Left ventricle myocardium superior (tissue), 1 donor: Measurements from ENCODE around the gene IGFN1. TPM values are rescaled to one million over a fixed set of nuclear protein-coding genes. Genes with fewer than 3 reads are reported as not detected.
A peak's percentile ranks its signal among the peaks of the same experiment; 100 is the strongest.

Experiments used
- ATAC-seq: fragments of 200-7000 bp; cut with Tn5 transposase; one replicate; pipeline ENCODE4 v1.9.1; 2020; ENCODE audit warnings: mild to moderate bottlenecking, moderate library complexity
- DNase-seq: peaks from one replicate; pipeline ENCODE4 v3.0.0-alpha.2; 2020
- intact Hi-C: fragments of 100-400 bp; cut with micrococcal nuclease; formaldehyde crosslinking; loops from one replicate; pipeline ENCODE4 v1.11.0; 2022
- total RNA-seq: library from RNA; stranded (reverse); fragmentation: NEBNext Ultra II Directional; extraction: Animal tissue kit (Norgen Biotek cat#: 25700); gene quantifications from one replicate; pipeline ENCODE4 v1.2.1, GENCODE V29; 2021
- donor health status: DM: no; HTN: yes; CAD: no; lungs with severe emphysema.

Gene IGFN1
- total RNA-seq, 1 donor from 2014 or later, result not detected

DNA sequence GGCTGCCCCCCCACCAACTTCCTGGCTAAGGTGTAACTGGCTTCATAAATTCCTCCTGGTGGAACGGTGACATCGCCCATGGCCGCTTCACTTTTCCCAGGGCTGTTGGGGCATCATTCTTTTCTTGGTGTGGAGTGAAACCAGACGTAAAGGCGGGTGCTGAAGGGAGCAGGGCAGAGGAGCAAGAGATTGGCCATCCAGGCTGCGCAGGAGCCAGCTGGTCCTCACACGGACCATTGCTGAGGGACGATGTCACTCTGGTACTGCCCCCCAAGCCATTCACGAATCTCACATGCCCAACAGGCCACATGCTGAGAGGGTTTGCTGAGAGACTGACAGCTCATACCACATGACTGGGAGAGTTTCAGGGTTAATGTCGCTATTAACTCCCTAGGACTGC lies 82.2 kb downstream of the IGFN1 start:
- ATAC-seq, result no peak
- DNase-seq, result no peak
- intact Hi-C loops, result no loop called here

DNA sequence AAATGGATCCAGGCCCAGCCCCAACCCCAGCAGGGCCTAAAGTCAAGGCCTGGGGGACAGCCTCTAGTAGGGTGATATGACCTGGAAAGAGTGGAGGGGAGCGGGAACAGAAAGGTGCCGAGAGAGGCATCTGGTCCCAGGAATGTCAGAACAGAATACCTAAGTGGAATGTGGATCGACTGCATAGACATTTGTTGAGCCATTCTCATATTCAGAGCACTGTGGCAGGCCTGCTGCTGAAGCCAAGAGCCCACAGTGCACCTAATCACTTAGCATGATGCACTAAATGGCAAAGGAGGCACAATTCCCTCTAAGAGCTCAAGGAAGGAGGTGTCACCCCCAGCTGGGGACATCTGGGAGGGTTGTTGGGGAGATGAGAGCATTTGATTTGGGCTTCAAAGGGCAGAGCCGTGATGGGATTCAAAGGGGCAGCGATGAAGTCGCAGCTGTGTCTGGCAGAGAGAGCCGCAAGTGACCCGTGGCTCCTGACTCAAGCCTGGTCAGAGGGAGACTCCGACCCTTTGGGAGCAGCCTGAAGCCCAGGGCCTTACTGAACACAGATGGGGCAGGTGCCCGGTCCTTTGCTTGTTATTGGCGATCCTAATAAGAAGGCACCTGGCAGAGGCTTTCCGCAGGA lies 84.1 kb downstream of the IGFN1 start:
- intact Hi-C loops, result no loop called here
- DNase-seq (no peak), ATAC-seq (no peak)

- ATAC-seq (peak; percentile 97), DNase-seq (peak; percentile 88)
- intact Hi-C loops, result no loop called here
Measured at GRCh38 chr1:201275253-201275666, 84.6 kb downstream of the IGFN1 start.

GRCh38 chr1:201276891-201277290 lies 86.3 kb downstream of the IGFN1 start:
- no peak for ATAC-seq

DNA sequence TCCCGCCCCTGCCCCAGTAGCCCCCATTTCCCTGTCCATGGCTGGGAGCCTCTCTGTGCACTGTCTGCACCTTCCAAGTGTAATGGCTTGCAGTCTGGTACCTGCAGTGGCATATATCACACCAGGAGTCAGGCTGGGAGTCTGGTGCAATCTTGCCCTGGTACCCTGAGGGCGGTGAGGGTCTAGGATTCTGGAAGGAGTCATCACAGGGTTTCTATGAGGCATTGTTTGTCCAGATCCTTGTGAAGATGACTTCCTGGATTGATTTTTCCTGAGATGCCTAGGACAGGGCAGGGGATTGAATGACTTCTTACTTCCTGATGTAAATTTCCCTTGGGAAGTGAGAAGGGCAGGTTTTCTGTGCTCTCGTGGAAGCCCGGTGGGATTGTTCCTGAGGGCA lies 86.8 kb downstream of the IGFN1 start:
- intact Hi-C loops, result no loop called here
- DNase-seq (no peak), ATAC-seq (no peak)

More at GRCh38 chr1:201276891-201277290, 86.3 kb downstream of the IGFN1 start:
- no peak for DNase-seq
- intact Hi-C loops, result no loop called here

Other genes starting within 250 kb of the IGFN1 start
- gene KIF21B, start 167.1 kb upstream of the IGFN1 start, total RNA-seq, result 0.45 TPM
- gene CACNA1S, start 78.4 kb upstream of the IGFN1 start, total RNA-seq, result not detected
- gene ASCL5, start 63.6 kb upstream of the IGFN1 start, total RNA-seq, result not detected
- 20.5 TPM for gene TMEM9, start 36.4 kb upstream of the IGFN1 start, total RNA-seq
- gene PKP1, start 92.7 kb downstream of the IGFN1 start, total RNA-seq, result 0.25 TPM
- gene TNNT2, start 186.9 kb downstream of the IGFN1 start, total RNA-seq, result 10,350 TPM
- 2.2 TPM for gene LAD1, start 208.5 kb downstream of the IGFN1 start, total RNA-seq
- 1.1 TPM for gene TNNI1, start 230.9 kb downstream of the IGFN1 start, total RNA-seq